Gastroesophageal sphincter (tissue), 4 donors: ENCODE results near the gene RNF180. TPM values are rescaled to one million over a fixed set of nuclear protein-coding genes. Genes with fewer than 3 reads are reported as not detected.

Experiments used
- ATAC-seq: fragments of 150-250 bp; one replicate; pipeline ENCODE4 v1.9.1; 2016; ENCODE audit warnings: mild to moderate bottlenecking, moderate library complexity
- H3K27ac ChIP-seq, 4 donors: fragments of 200-600 bp; sonication (generic) in 3 of 4; 1 replicate in 3 of 4; 2 replicates in 1 of 4; pipeline ENCODE4 v1.5.1; 2016 to 2019
- H3K27me3 ChIP-seq: fragments of 200-600 bp; sonication (generic); one replicate; pipeline ENCODE4 v1.5.1; 2019
- H3K36me3 ChIP-seq, 2 donors: fragments of 200-600 bp; sonication (generic); one replicate each; pipeline ENCODE4 v1.5.1; 2019; ENCODE audit warnings: control low read depth in 1 of 2
- H3K4me1 ChIP-seq, 3 donors: fragments of 200-600 bp; sonication (generic); 1 replicate in 2 of 3; 2 replicates in 1 of 3; pipeline ENCODE4 v1.5.1; 2016 to 2019; ENCODE audit warnings: control low read depth in 2 of 3
- H3K4me3 ChIP-seq, 2 donors: fragments of 200-600 bp; sonication (generic); one replicate each; pipeline ENCODE4 v1.5.1; 2019; ENCODE audit warnings: mild to moderate bottlenecking in 1 of 2, moderate library complexity in 1 of 2
- H3K9me3 ChIP-seq, 3 donors: fragments of 200-600 bp; sonication (generic); one replicate each; pipeline ENCODE4 v1.5.1; 2017 to 2019; ENCODE audit warnings: control low read depth in 2 of 3
- CTCF ChIP-seq, 4 experiments: fragments of 200-600 bp in 2 of 4; fragments of 450-650 bp in 2 of 4; sonication (generic) in 1 of 4; IDR thresholded peaks; one replicate each; pipeline ENCODE4 v1.5.1; 2017 to 2019; ENCODE audit warnings: antibody characterized with exemption in 4 of 4, mild to moderate bottlenecking in 2 of 4, moderate library complexity in 2 of 4
- EP300 ChIP-seq: sonication (generic); formaldehyde crosslinking; IDR thresholded peaks from one replicate; pipeline ENCODE4 v1.6.1; 2017; ENCODE audit warnings: antibody characterized with exemption, mild to moderate bottlenecking
- POLR2A ChIP-seq, 2 donors: fragments of 450-650 bp; IDR thresholded peaks; one replicate each; pipeline ENCODE4 v1.6.1; 2017; ENCODE audit warnings: antibody characterized with exemption in 2 of 2, mild to moderate bottlenecking in 2 of 2, moderate library complexity in 1 of 2
- POLR2AphosphoS5 ChIP-seq: sonication (generic); formaldehyde crosslinking; IDR thresholded peaks from one replicate; pipeline ENCODE4 v1.6.1; 2017; ENCODE audit warnings: antibody characterized with exemption
- WGBS, 2 donors: methylation state at CpG; one replicate each; pipeline ENCODE4 v1.1.5; 2018; ENCODE audit warnings: low coverage in 1 of 2; 5-methylcytosine and 5-hydroxymethylcytosine counted together
- total RNA-seq, 4 donors: library from RNA; depleted of rRNA; stranded (reverse); fragments of >200 nt; gene quantifications; one replicate each; pipeline ENCODE4 v1.1.0, GENCODE V29; 2016

RNF180 gene
- total RNA-seq, 4 donors from 2014 or later: 22.0 to 41.6 (median 25.3) TPM

- peaks cover 0 to 22% of the 10 kb centered on the region in 2 donors for H3K36me3 ChIP-seq
- H3K4me1 ChIP-seq: no peaks in the 10 kb centered on the region
- WGBS, 2 donors: 97 to 100% methylated on average over 3 to 5 of the region's 9 CpGs
- no peak overlapping the region for H3K4me3 ChIP-seq
- TF ChIP-seq EP300: no peak
- TF ChIP-seq CTCF (IDR thresholded peaks at IDR 0.05): no peak
- no peak for TF ChIP-seq POLR2AphosphoS5
- TF ChIP-seq POLR2A (IDR thresholded peaks at IDR 0.05): no peak
- ATAC-seq: no peak
- H3K27me3 ChIP-seq: no peaks in the 10 kb centered on the region
- H3K27ac ChIP-seq: no peak overlapping the region
- peaks cover 0 to 3% (median 0%) of the 10 kb centered on the region in 3 donors for H3K9me3 ChIP-seq
Measured at GRCh38 chr5:64331597-64332277, 166.1 kb downstream of the RNF180 start.

- Histone ChIP-seq H3K27me3 (no peaks in the 10 kb centered on the region), H3K36me3 (peaks cover 0 to 22% of the 10 kb centered on the region in 2 donors), H3K4me3 (no peak overlapping the region), H3K27ac (no peak overlapping the region), H3K9me3 (no peaks in the 10 kb centered on the region), H3K4me1 (no peaks in the 10 kb centered on the region)
- WGBS, 2 donors: 79 to 100% methylated on average over 1 to 2 of the region's 2 CpGs
- no peak for ATAC-seq
- TF ChIP-seq POLR2A (IDR thresholded peaks at IDR 0.05) (no peak), EP300 (no peak), CTCF (IDR thresholded peaks at IDR 0.05) (no peak), POLR2AphosphoS5 (no peak)
Measured at GRCh38 chr5:64333886-64334285, 168.2 kb downstream of the RNF180 start.

- H3K27me3 ChIP-seq: no peaks in the 10 kb centered on the region
- no peaks in the 10 kb centered on the region for H3K36me3 ChIP-seq
- WGBS, 2 donors: 65 to 70% methylated on average over 1 of the region's 1 CpG
- H3K4me3 ChIP-seq: no peak overlapping the region
- H3K27ac ChIP-seq: no peak overlapping the region
- TF ChIP-seq EP300 (no peak), CTCF (IDR thresholded peaks at IDR 0.05) (no peak), POLR2AphosphoS5 (no peak), POLR2A (IDR thresholded peaks at IDR 0.05) (no peak)
- no peak for ATAC-seq
- H3K4me1 ChIP-seq: no peaks in the 10 kb centered on the region
- peaks cover 0 to 5% (median 0%) of the 10 kb centered on the region in 3 donors for H3K9me3 ChIP-seq
Measured at GRCh38 chr5:64339769-64340168, 174.1 kb downstream of the RNF180 start.

- ATAC-seq: no peak
- Histone ChIP-seq H3K27me3 (no peaks in the 10 kb centered on the region), H3K4me3 (no peak overlapping the region), H3K4me1 (no peaks in the 10 kb centered on the region), H3K36me3 (no peaks in the 10 kb centered on the region), H3K27ac (no peak overlapping the region), H3K9me3 (peaks cover 0 to 5% (median 0%) of the 10 kb centered on the region in 3 donors)
- WGBS, 2 donors: 44 to 65% methylated on average over 1 of the region's 1 CpG
- TF ChIP-seq POLR2AphosphoS5 (no peak), CTCF (IDR thresholded peaks at IDR 0.05) (no peak), POLR2A (IDR thresholded peaks at IDR 0.05) (no peak), EP300 (no peak)
Measured at GRCh38 chr5:64340293-64340692, 174.7 kb downstream of the RNF180 start.

GRCh38 chr5:64341340-64341739, 175.7 kb downstream of the RNF180 start:
- no peak overlapping the region for H3K4me3 ChIP-seq
- no peak overlapping the region for H3K27ac ChIP-seq
- H3K9me3 ChIP-seq: peaks cover 0 to 5% (median 0%) of the 10 kb centered on the region in 3 donors
- TF ChIP-seq POLR2AphosphoS5 (no peak), POLR2A (IDR thresholded peaks at IDR 0.05) (no peak), CTCF (IDR thresholded peaks at IDR 0.05) (no peak), EP300 (no peak)
- no peaks in the 10 kb centered on the region for H3K36me3 ChIP-seq
- 100% methylated on average over 1 of the region's 1 CpG for WGBS, 2 donors
- no peaks in the 10 kb centered on the region for H3K27me3 ChIP-seq
- H3K4me1 ChIP-seq: no peaks in the 10 kb centered on the region
- no peak for ATAC-seq
